Mucosa of rectum (tissue), 2 donors: ENCODE measurements around the gene ZNF683.
"Not testable (repeated sequence)": the region's sequence is repeated elsewhere in the genome, so short reads cannot be mapped to it uniquely, and the experiment has no call there.

Source experiments
- H3K27ac ChIP-seq, 2 donors: one replicate each; pipeline ENCODE4 v1.7.0; 2013; ENCODE audit warnings: inconsistent platforms in 2 of 2, low read depth in 2 of 2, low read length in 2 of 2
- H3K27me3 ChIP-seq, 2 donors: one replicate each; pipeline ENCODE4 v1.7.0; 2013; ENCODE audit warnings: low read length in 2 of 2; ENCODE audit not compliant: control insufficient read depth in 2 of 2, insufficient read depth in 2 of 2
- H3K36me3 ChIP-seq, 2 donors: one replicate each; pipeline ENCODE4 v1.7.0; 2013; ENCODE audit warnings: low read length in 2 of 2; ENCODE audit not compliant: control insufficient read depth in 2 of 2, insufficient read depth in 2 of 2
- H3K4me1 ChIP-seq, 2 donors: one replicate each; pipeline ENCODE4 v1.7.0; 2013; ENCODE audit warnings: low read length in 2 of 2, mild to moderate bottlenecking in 1 of 2; ENCODE audit not compliant: control insufficient read depth in 2 of 2, insufficient read depth in 2 of 2
- H3K4me3 ChIP-seq, 2 donors: one replicate each; pipeline ENCODE4 v1.7.0; 2013; ENCODE audit warnings: low read length in 2 of 2
- H3K9ac ChIP-seq, 2 donors: one replicate each; pipeline ENCODE4 v1.7.0; 2013; ENCODE audit warnings: low read length in 2 of 2, low read depth in 1 of 2, mild to moderate bottlenecking in 1 of 2
- H3K9me3 ChIP-seq, 2 donors: one replicate each; pipeline ENCODE4 v1.7.0; 2013; ENCODE audit warnings: low read length in 2 of 2; ENCODE audit not compliant: control insufficient read depth in 2 of 2
- donor health status: healthy.
- donor health status: Normal muscosa, but diverticular disease.

Gene ZNF683

DNA sequence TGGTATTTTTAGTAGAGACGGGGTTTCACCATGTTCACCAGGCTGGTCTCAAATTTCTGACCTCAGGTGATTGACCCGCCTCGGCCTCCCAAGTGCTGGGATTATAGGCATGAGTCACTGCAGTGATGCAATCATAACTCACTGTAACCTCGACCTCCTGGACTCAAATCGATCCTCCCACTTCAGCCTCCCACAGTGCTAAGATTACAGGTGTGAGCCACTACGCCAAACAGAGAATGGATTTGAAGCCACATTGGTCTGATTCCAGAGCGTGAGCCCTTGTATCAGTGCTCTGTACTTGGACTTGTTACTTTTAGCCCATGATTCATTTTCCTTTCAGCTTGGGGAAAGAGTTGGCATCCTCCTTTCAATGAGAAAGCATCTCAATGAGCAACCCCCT lies 14.9 kb upstream of the ZNF683 start:
- no peaks in the 10 kb centered on the region for H3K4me1 ChIP-seq
- no peaks in the 10 kb centered on the region for H3K9me3 ChIP-seq
- no peak overlapping the region for H3K27ac ChIP-seq
- peaks cover 3% of the 10 kb centered on the region in 2 donors for H3K27me3 ChIP-seq
- H3K9ac ChIP-seq = no peak overlapping the region
- no peaks in the 10 kb centered on the region for H3K36me3 ChIP-seq
- no peak overlapping the region for H3K4me3 ChIP-seq

DNA sequence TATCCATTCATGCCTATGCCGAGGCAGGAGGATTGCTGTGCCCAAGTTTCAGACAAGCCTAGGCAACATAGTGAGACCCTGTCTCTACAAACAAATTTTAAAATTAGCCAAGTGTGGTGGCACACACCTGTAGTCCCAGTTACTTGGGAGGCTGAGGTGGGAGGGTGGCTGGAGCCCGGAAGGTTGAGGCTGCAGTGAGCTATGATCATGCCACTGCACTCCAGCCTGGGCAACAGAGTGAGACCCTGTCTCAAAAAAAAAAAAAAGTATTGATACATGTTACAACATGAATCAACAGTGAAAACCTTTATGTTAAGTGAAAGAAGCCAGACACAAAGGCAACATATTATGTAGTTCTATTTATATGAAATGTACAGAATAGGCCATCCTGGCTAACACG lies 12.5 kb upstream of the ZNF683 start:
- H3K27me3 ChIP-seq, H3K4me3 ChIP-seq, H3K9me3 ChIP-seq, H3K9ac ChIP-seq, H3K4me1 ChIP-seq, H3K27ac ChIP-seq, H3K36me3 ChIP-seq: not testable (repeated sequence)

DNA sequence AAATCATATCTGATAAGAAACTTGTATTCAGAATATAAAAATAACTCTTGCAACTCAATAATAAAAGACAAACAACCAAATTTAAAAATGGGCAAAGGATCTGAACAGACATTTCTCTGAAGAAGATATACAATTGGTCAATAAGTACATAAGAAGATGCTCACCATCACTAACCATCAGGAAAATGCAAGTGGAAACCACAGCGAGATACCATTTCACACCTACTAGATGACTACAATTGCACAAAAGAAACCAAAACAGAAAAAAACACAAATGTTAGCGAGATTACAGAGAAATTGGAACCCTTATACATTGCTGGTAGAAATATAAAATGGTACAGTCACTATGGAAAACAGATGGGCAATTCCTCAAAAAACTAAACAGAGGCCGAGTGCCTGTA lies 11.5 kb upstream of the ZNF683 start:
- H3K4me1 ChIP-seq = no peaks in the 10 kb centered on the region
- no peaks in the 10 kb centered on the region for H3K36me3 ChIP-seq
- peaks cover 0 to 3% of the 10 kb centered on the region in 2 donors for H3K27me3 ChIP-seq
- H3K9ac ChIP-seq = no peak overlapping the region
- no peaks in the 10 kb centered on the region for H3K9me3 ChIP-seq
- H3K4me3 ChIP-seq = no peak overlapping the region
- no peak overlapping the region for H3K27ac ChIP-seq

DNA sequence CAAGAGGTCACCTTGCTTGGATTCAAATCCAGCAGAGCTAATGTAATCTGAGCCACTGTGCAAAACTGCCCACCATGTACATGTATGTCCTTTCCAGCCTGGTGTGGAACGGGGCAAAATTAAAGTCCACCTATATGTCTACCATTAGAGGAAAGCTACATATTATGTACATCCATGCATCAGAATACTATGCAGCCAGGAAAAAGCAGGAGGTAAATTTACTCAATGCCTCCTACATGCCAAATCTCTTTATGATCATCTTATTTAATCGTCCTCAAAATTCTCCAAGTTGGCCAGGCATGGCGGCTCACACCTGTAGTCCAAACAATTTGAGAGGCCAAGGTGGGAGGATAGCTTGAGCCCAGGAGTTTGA lies 6.3 kb upstream of the ZNF683 start:
- Histone ChIP-seq H3K27me3 (no peaks in the 10 kb centered on the region), H3K4me3 (no peak overlapping the region), H3K9ac (no peak overlapping the region), H3K36me3 (no peaks in the 10 kb centered on the region), H3K4me1 (peaks cover 3 to 6% of the 10 kb centered on the region in 2 donors), H3K27ac (no peak overlapping the region), H3K9me3 (no peaks in the 10 kb centered on the region)

DNA sequence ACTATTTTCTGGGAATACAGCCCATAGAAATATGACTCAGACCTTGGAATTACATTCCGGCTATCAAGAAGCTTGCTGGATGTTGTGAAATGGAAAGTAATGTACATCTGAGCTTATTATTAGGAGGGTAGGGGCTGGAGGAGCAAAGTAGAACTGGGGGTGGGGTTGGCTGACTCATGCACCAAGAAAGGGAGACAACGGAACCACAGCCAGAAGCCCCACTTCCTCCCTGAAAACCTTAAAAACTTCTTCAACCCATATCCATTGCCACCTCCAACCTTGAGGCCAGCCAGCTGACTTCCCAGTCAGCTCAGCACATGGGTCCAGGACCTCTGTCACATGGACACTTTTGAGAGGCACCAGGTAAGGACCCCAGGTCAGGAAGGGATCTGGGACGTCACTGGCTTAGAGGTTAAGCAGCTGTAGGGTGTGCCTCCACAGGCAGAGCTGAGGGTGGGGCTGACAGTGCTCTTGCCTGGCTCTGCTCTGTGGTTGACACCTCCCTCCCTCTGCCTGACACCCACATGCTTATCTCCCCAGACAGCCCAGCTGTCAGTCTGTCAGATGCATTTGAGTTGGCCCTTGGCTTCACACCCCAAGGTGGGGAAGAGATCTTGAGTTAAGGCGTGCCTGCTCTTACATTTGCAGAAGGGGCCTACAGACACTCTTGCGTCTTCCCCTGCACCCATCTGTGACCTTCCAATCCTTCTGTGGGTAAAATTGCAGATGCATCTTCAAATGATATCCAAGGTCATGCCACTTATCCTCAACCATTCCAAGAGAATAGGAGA lies 5.7 kb upstream of the ZNF683 start:
- no peak overlapping the region for H3K9ac ChIP-seq
- peak overlapping the region in 1 of 2 donors; percentile 0 for H3K27ac ChIP-seq
- no peaks in the 10 kb centered on the region for H3K9me3 ChIP-seq
- H3K4me3 ChIP-seq = no peak overlapping the region
- H3K27me3 ChIP-seq = no peaks in the 10 kb centered on the region
- H3K36me3 ChIP-seq = no peaks in the 10 kb centered on the region
- H3K4me1 ChIP-seq = peaks cover 3 to 6% of the 10 kb centered on the region in 2 donors

DNA sequence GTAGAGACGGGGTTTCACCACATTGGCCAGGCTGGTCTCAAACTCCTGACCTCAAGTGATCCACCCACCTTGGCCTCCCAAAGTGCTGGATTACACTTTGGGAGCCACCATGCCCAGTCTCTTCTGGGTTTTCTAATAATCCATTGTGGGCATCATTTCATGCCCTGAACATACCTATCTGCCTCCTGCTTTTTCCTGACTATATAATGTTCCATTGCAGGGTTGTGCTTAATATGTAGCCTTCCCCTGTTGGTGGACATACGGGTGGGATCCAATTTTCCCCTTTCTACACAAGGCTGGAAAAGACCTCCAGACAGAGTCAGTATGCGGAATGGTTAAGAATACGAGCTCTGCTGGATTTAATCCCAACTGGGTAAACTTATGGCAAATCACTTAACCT lies 3.5 kb upstream of the ZNF683 start:
- Histone ChIP-seq H3K9me3 (no peaks in the 10 kb centered on the region), H3K4me3 (no peak overlapping the region), H3K36me3 (no peaks in the 10 kb centered on the region), H3K27ac (no peak overlapping the region), H3K9ac (no peak overlapping the region), H3K4me1 (peaks cover 3 to 6% of the 10 kb centered on the region in 2 donors), H3K27me3 (no peaks in the 10 kb centered on the region)

DNA sequence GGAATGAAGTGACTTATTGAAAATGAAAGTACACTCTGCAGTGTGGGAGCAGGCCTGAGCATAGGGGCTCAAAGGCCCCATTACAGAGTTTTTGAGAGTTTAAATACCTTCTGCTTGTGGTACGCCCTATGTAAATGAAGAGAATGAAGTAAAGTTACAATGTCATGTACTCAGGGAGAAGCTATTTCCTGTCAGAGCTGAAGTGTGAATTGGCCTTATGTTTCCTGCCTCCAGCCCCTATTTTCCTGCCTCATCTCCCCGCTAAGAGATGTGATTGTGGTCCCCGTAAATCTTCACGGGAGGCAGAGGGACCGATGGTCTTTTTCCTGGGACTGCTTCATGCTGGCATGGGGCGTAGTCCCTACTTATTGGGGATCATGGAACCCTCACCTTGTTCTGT lies 2.5 kb upstream of the ZNF683 start:
- Histone ChIP-seq H3K27ac (no peak overlapping the region), H3K4me3 (no peak overlapping the region), H3K36me3 (no peaks in the 10 kb centered on the region), H3K4me1 (peaks cover 3 to 6% of the 10 kb centered on the region in 2 donors), H3K9ac (no peak overlapping the region), H3K9me3 (no peaks in the 10 kb centered on the region), H3K27me3 (peaks cover 0 to 2% of the 10 kb centered on the region in 2 donors)

DNA sequence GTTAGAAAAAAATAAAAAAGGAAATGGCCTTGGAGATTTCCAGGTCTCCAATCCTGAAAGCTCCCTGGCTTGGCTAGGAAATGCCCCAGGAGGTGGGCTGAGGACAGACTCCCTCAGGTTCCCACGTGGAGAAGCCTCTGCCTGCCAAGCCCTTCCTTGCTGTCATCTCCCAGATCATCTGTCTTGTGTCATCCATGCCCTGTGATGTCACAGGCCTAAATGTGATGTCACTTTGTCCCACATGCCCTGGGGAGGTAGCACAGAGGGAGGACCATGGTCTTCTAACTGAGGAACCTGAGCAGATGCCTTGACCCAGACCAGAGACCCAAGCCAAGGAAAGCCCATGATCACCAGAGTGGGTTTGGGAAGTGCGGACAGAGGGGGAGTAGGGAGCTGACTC lies 1.8 kb upstream of the ZNF683 start:
- H3K27ac ChIP-seq, H3K4me1 ChIP-seq, H3K4me3 ChIP-seq, H3K9me3 ChIP-seq, H3K27me3 ChIP-seq, H3K9ac ChIP-seq, H3K36me3 ChIP-seq: not testable (repeated sequence)

DNA sequence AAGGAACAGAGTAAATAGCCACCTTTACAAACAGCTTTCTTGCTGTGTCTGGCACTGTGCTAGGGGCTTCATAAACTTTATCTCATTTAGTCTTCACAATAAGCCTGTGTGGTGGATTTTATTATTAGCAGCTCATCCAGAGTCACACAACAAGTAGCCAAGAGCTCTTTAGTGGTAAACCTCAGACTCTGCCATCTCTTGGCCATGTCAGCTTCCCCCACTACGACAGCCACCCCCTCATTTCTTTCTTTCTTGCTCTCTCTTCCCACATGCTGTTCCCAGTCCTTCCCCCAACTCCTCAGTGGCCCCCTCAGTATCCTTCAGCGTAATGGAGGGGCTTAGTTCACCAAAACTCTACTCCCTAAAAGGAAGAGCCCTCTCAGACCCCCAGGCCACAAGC lies 1.2 kb upstream of the ZNF683 start:
- H3K36me3 ChIP-seq = no peaks in the 10 kb centered on the region
- peaks cover 3 to 6% of the 10 kb centered on the region in 2 donors for H3K4me1 ChIP-seq
- no peaks in the 10 kb centered on the region for H3K9me3 ChIP-seq
- H3K4me3 ChIP-seq = no peak overlapping the region
- no peak overlapping the region for H3K9ac ChIP-seq
- H3K27me3 ChIP-seq = peaks cover 0 to 2% of the 10 kb centered on the region in 2 donors
- no peak overlapping the region for H3K27ac ChIP-seq

DNA sequence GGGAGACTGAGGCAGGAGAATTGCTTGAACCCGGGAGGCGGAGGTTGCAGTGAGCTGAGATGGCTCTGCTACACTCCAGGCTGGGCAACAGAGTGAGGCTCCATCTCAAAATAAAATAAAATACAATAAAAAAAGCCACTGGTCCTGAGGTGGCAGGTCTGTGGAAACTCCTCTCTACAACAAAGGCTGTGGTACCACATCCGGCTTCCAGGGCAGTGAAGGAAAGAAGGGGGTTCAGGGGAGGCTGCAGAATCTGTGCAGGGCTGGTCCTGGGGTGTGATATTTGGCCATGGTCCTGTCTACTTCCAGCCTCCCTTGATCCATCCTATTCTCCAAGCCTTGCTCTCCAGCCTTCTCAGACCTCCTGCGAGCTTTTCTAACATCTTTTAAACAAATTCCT lies 731 bp upstream of the ZNF683 start:
- H3K9me3 ChIP-seq = no peaks in the 10 kb centered on the region
- no peak overlapping the region for H3K4me3 ChIP-seq
- peaks cover 2 to 3% of the 10 kb centered on the region in 2 donors for H3K4me1 ChIP-seq
- peaks cover 0 to 2% of the 10 kb centered on the region in 2 donors for H3K27me3 ChIP-seq
- H3K36me3 ChIP-seq = no peaks in the 10 kb centered on the region
- H3K27ac ChIP-seq = no peak overlapping the region
- no peak overlapping the region for H3K9ac ChIP-seq
